HG02885 (cell line): ENCODE results near the gene CERS1.

Experiments
- ATAC-seq: cut with Tn5 transposase; IDR thresholded peaks from one replicate; pipeline ENCODE4 v1.9.1; 2021; ENCODE audit warnings: mild to moderate bottlenecking; ENCODE audit not compliant: unreplicated experiment, poor library complexity

Gene CERS1

GRCh38 chr19:18844806-18845329 lies 51.1 kb downstream of the CERS1 start:
- no peak for ATAC-seq

GRCh38 chr19:18843960-18844359 lies 52.0 kb downstream of the CERS1 start:
- ATAC-seq = no peak

DNA sequence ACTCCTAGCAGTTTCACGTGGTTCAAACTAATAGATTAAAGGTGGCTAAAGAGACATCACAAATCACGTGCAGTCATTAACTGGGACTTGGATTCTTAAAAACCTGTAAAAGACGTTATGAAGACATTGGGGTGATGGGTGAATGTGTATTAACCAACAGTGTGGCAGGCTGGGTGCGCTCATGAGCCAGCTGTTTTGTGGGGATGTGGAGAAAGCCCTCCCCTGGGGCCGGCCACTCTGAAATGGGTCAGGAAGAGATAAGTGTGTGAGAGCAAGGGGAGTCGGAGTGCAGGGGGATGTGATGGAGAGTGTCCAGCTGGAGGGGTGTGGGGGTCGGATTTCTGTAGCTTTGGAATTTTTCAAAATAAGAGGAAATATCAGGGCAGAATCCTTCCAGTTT lies 53.8 kb downstream of the CERS1 start:
- no peak for ATAC-seq

DNA sequence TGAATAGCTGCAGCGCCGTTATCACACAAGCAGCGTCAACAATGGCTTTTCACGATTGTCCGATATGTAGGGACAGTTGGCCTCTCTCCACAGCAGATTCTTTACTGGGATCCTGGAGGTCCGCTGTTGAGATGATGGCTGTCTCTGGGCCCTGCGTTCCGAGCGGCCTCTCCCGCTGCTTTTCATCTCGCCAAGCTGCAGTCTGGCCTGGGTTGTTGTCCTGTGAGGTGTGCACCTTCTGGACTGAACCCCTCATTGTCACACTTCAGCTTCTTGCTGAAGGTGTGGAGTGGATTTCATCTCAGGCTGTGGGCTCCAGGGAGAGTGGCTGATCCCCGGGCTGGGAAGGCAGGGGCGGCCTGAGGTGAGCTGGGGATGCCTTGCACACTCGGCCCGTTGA lies 54.6 kb downstream of the CERS1 start:
- ATAC-seq = no peak

DNA sequence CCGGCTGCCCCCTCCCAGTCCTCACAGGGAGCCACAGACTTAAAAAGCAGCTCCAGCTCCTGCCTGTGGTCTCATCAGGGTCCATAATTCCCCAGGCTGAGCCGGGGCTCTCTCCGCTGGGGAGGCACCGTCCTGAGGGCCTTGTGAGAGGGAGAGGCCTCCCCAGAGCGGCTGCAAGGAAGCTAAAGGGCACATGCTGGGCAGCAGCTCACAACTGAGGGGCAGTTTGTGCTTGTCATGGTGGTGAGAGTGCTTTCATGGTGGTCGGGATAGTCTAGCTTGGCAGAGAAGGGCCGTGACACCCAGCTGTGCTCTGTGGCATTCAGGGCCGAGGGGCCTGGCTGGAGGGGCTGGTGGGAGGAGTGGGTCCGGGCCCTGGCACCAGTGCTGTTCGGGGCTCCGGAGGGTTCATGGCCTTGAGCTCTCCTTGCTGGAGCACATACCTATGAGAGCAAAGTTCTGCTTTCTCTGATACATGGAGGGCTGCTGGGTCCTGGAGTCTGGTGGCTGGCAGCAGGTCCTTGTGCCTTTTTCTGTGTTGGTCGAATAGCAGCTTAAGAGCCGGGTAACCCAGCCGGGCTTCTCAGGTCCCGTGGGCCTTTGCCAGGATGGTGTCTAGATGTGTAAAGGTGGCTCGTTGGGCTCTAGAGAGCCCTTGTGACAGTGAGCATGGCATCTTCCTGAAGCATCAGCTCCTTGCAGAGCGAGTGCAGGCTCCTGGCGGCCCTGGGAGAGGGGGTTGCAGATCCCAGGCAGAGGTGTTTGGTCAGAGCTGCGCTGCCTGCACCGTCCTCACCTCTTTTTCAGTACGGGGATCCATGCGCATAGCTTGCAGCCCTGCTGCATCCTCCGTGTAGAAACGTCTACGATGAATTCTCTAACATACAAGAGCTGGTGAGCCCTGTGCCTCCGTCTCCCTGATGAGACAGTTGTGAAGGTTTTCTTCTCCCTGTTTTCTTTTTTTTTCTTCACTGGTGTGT lies 55.4 kb downstream of the CERS1 start:
- no peak for ATAC-seq

DNA sequence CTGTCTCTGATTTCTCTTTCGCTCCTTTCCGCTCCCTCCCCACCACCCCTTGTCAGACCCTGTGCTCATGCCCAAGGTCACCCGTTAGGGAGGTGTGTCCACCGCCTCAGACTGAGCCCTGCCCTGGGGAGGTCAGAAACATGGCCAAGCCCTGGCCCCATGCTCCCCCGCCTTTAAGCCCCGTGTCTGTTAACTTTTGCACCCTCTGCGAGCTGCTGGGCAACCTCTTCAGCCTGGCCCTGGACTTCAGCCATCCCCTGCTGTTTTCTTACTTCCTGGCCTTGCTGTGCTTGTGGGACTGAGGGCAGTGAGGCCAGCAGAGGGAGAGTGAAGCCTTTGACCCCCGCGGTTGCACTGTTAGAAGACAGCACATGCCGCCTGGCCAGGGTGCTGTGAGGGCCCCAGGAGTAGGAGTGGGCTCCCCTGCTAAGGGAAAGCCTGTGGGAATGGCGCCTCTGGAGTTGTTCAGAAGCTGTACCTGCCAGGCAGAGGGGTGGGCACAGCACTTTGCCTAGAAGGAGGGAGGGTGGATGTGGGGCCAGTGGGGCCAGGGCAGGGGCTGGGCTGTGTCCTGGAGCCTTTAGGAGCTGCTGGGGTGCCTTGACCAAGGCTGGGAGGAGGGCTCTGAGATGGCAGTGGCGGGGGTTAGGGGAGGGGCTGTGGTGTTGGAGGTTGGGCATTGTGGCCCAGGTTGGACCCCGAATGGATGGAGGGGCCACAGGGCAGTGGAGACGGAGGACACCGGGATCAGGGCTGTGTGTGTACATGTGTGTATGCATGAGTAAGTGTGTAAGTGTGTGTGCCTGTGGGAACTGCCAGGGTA lies 56.3 kb downstream of the CERS1 start:
- no peak for ATAC-seq

DNA sequence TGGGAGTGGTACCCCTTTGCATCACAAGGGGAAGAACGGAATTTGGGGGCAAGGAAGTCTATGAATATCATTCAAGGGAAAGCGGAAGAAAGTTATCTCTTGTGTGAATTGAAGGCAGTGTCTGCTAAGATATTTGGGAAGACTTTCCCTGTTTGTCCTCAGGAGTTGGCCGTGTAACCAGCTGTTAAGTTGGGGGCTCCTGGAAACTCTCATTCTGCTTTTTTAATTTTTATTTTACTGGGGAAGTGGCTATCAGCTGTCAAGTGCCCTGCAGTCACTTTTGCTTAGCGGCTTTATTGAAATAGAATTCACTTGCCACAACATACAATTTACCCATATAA lies 61.3 kb downstream of the CERS1 start:
- ATAC-seq = no peak

GRCh38 chr19:18833849-18834643 lies 61.9 kb downstream of the CERS1 start:
- ATAC-seq = no peak

GRCh38 chr19:18833141-18833476 lies 62.8 kb downstream of the CERS1 start:
- ATAC-seq = no peak

GRCh38 chr19:18832306-18833140 lies 63.4 kb downstream of the CERS1 start:
- peak; percentile 40 for ATAC-seq

GRCh38 chr19:18831524-18832305 lies 64.2 kb downstream of the CERS1 start, which contains the start of gene UPF1:
UPF1 (plus strand) TSS chr19:18831959; CDS start chr19:18832210, 251 bp downstream.
- ATAC-seq = peak; percentile 67

GRCh38 chr19:18830488-18830887 lies 65.5 kb downstream of the CERS1 start:
- no peak for ATAC-seq

GRCh38 chr19:18828786-18829185 lies 67.2 kb downstream of the CERS1 start:
- ATAC-seq = no peak
